Neural progenitor cell (in vitro differentiated cells): Measurements from ENCODE around the gene ALKBH7.

ENCODE experiments used
- EZH2 ChIP-seq: fragments of 200-600 bp; sonication (generic); IDR thresholded peaks from 2 replicates; pipeline ENCODE4 v1.6.1; 2017; ENCODE audit warnings: antibody characterized with exemption, mild to moderate bottlenecking, moderate library complexity
- EZH2phosphoT487 ChIP-seq: fragments of 200-600 bp; sonication (generic); IDR thresholded peaks from 2 replicates; pipeline ENCODE4 v1.6.1; 2017; ENCODE audit warnings: antibody characterized with exemption
- TF ChIP-seq, protein P1 (sequence below): fragments of 200-600 bp; sonication (generic); IDR thresholded peaks from 2 replicates; pipeline ENCODE4 v1.5.1; 2017; ENCODE audit warnings: antibody characterized with exemption, mild to moderate bottlenecking

DNA sequence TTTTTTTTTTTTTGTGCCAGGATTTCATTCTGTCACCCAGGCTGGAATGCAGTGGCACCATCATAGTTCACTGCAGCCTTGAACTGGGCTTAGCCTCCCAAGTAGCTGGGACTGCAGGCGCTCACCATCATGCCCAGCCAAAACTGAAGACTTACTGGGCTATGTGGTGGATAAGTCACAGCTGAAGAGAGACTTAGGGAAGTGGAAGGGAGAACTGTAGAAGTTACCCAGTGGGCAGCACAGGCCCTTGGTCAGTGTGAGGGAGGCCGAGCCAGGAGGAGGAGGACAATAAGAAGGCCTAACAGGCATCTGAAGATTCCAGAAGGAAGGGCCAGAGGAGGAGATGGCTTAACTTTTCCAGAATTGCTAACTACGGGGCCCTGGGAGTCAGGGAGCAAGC, 7.2 kb downstream of the ALKBH7 start:
- TF ChIP-seq, protein P1, sequence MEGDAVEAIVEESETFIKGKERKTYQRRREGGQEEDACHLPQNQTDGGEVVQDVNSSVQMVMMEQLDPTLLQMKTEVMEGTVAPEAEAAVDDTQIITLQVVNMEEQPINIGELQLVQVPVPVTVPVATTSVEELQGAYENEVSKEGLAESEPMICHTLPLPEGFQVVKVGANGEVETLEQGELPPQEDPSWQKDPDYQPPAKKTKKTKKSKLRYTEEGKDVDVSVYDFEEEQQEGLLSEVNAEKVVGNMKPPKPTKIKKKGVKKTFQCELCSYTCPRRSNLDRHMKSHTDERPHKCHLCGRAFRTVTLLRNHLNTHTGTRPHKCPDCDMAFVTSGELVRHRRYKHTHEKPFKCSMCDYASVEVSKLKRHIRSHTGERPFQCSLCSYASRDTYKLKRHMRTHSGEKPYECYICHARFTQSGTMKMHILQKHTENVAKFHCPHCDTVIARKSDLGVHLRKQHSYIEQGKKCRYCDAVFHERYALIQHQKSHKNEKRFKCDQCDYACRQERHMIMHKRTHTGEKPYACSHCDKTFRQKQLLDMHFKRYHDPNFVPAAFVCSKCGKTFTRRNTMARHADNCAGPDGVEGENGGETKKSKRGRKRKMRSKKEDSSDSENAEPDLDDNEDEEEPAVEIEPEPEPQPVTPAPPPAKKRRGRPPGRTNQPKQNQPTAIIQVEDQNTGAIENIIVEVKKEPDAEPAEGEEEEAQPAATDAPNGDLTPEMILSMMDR = no peak
- no peak for TF ChIP-seq EZH2
- TF ChIP-seq EZH2phosphoT487 = no peak
